ENCODE measurements around the gene CST6.

The CST6 gene, protein sequence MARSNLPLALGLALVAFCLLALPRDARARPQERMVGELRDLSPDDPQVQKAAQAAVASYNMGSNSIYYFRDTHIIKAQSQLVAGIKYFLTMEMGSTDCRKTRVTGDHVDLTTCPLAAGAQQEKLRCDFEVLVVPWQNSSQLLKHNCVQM

GRCh38 chr11:66011785-66012303 lies at the start of gene CST6:
CST6 (plus strand) TSS chr11:66012008; CDS start chr11:66012045, 37 bp downstream.
- peak in 1 of 6 experiments; percentile 18 for DNase-seq

GRCh38 chr11:65962141-65962564 lies 49.7 kb upstream of the CST6 start:
- no peak for DNase-seq

DNA sequence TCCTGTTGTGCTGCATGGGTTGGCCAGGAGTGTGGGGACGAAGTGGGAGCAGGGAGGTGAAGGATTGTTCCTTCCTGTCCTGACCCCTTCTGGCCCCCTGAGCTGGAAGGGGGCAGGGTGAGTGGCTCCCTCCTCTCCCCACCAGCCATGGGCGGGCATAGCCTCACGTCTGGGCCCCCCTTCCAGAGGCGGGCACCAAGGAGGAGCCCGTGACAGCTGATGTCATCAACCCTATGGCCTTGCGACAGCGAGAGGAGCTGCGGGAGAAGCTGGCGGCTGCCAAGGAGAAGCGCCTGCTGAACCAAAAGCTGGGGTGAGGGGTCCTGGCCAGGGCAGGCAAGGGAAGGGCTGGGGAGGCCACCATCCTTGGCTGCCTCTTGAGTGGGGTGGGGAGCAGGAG lies 46.9 kb upstream of the CST6 start:
- DNase-seq: no peak

- no peak for DNase-seq
Measured at GRCh38 chr11:65965986-65966762, 45.6 kb upstream of the CST6 start.

DNA sequence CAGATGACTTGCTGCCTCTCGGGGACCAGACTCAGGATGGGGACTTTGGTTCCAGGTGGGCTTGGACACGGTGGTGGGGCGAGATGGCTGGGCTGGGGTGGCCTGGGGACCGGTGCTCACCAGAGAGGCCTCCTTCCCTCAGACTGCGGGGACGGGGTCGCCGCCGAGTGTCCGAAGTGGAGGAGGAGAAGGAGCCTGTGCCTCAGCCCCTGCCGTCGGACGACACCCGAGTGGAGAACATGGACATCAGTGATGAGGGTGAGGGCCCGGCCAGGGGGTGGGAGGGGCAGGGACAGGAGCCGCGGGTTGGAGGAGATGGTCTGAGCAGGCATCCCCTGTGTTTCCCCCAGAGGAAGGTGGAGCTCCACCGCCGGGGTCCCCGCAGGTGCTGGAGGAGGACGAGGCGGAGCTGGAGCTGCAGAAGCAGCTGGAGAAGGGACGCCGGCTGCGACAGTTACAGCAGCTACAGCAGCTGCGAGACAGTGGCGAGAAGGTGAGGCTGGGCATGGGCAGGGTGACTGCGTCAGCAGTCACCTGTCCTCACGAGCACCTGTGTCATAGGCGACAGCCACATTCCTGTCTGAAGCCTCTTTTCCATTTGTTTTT lies 44.4 kb upstream of the CST6 start:
- no peak for DNase-seq

GRCh38 chr11:65968600-65969482 lies 43.0 kb upstream of the CST6 start:
- no peak for DNase-seq

- DNase-seq: no peak
Measured at GRCh38 chr11:65972116-65972515, 39.7 kb upstream of the CST6 start.

- no peak for DNase-seq
Measured at GRCh38 chr11:65973439-65974110, 38.2 kb upstream of the CST6 start.

- DNase-seq: no peak
Measured at GRCh38 chr11:65975771-65976170, 36.0 kb upstream of the CST6 start.

DNA sequence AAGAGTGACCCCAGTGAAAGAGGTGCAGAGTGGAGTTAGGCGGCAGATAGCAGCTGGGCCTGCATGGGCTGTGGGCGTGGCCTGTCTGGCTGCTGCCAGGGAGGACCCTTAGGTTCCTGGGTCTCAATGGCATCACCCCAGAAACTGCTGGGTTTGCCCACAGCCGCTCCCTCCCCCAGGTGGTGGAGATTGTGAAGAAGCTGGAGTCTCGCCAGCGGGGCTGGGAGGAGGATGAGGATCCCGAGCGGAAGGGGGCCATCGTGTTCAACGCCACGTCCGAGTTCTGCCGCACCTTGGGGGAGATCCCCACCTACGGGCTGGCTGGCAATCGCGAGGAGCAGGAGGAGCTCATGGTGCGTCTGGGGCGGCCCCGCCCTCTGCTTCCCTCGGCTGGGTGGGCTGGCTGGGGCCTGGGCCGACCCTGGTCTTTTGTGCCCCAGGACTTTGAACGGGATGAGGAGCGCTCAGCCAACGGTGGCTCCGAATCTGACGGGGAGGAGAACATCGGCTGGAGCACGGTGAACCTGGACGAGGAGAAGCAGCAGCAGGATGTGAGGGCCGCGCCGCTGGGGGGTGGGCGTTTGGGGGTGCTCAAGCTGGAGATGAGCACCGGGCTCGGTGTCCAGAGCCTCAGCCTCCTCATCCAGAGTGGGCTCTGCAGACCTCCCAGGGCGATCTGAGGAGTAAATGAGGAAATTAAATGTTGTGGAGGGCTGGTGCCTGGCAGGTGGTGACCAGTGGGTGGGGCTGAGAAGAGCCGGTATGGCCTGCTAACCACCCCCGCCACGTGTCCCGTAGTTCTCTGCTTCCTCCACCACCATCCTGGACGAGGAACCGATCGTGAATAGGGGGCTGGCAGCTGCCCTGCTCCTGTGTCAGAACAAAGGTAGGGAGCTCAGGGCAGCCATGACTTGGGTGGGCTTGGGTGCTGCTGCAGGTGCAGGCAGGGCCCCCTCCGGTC lies 35.3 kb upstream of the CST6 start:
- DNase-seq: no peak

GRCh38 chr11:65977621-65978390 lies 34.0 kb upstream of the CST6 start:
- DNase-seq: no peak

DNA sequence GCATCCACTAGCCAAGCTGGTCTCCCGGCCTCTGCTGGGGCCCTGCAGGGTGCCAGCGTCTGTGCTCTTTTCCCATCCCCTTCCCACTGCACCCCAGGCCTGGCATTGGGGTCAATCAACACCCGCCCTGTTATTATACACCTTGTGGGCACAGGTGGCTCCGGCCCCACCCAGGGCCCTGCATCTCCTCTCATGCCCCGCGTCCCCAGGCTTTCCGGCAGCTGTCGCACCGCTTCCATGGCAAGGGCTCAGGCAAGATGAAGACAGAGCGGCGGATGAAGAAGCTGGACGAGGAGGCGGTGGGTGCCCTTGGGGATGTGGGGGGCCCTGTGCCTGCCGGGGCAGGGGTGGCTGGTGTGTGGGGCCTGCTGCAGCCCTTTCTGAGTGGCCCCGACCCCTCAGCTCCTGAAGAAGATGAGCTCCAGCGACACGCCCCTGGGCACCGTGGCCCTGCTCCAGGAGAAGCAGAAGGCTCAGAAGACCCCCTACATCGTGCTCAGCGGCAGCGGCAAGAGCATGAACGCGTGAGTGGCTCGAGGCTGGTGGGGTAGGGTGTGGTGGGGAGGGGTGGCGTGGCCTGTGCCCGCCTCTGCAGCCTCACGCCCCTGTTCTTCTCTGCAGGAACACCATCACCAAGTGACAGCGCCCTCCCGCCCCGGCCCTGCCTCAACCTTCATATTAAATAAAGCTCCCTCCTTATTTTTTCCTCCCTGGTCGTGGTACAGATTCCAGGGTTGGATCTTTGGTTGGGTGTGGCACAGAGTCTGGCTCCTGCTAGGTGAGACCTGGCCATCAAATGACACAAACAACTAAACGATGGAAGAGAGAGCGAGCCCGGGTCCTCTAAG lies 33.2 kb upstream of the CST6 start:
- no peak for DNase-seq

DNA sequence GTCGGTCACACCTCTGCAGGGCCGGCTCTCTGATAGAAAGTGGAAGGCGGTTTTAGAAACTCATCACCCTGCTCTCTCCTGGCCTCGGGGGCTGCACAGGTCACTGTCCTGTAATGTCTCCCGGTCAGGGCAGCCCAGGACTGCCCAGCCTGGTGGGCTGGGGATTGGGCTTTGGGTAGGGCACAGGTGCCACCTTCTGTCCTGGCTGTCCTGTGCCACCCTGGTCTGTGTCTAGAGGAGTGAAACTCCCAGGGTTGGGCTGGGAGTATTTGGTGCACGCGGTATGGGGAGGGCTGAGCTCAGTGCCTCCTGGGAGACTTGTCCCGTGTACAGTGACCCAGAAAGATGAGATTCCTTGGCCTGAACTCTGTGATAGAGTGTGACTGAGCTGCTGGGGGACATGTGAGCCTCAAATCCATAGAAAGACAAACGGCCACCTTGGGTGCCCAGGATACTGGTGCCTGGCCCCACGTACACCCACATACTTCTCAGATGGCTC lies 32.5 kb upstream of the CST6 start:
- DNase-seq: no peak

DNA sequence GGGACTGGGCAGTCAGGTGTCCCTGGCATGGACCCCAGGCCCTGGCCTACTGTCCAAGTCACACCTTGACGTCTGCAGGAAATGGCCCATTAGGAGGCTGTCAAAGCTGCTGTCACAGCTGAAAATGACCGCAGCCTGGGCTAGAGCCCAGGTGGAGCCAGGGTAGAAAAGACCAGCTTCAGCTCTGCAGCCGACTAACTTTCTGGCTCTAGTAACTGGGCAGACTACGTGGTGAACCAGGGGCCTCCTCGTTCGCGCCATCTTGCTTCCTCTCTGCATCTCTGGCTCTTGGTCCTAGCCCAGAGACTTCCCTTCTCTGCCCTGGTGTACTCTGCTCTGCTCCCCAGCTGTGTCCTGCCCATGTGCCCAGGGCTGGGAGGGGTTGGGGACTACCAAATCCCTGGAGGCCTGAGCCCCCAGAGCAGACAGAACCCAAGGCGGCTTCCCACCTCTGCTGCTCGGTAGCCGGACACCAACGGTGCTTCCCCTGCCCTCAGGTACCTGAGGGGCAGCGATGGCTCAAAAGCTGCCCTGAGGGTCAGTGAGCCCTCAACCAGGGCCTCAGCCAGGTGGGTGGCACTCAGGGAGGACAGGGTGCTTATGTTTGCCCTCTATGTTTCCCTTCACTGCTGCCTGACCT lies 30.6 kb upstream of the CST6 start:
- no peak for DNase-seq

DNA sequence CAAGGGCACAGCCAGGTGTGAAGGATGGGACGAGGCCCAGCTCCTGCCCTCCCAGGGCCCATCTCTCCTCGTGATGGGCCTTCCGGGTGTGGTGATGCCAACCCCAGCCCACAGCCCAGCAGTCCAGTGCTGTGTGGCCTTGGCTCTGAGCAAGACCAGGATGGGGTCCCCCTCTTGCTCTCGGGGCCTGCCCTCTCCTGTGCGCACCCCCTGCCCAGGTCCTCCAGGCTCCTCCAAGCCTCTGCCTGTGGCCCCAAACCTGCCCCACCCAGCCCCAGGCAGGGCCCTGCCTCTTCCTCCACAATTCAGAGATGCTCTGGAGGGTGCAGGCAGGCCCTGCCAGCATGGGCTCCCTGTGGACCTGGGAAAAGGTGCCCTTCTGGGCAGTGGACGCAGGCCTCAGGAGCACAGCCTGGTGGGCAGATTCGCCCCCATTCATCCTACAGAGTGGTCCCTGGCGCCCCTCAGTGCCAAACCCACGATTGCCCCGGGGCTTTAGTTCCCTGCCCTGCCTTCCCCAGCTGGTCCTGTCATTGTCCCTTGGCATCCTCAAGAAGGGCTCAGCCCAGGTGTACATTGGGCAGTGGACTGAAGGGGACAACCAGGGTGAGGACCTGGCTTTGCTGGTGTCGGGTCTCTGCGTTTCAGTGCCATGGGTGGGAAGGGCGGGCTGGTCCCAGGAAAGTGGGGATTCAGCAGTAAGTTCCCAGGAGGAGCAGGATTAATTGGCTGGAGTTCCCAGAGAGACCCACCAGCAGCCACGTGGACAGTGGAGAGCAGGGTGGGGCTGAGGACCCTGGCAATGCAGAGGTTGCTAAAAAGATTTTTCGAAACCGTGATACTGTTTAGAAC lies 29.6 kb upstream of the CST6 start:
- DNase-seq: no peak

GRCh38 chr11:65982824-65983588 lies 28.8 kb upstream of the CST6 start:
- DNase-seq: no peak

DNA sequence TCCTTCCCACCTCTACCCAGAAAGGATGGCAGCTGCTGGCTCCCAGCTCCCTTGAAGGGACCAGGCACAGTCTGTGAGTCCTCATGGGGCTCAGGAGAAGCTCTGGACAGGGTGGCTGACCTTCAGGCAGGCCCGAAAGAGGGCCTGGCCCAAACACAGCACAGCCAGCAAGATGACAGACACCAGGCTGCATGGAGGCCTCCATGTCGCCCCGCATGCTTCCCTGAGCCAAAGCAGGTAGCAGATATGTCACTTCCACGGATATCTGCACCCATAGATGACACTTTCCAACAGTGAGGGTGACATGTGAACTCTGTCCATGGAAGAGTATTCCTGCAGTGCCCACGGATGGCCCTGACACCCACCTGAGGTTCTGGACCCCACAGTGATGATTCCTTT lies 28.2 kb upstream of the CST6 start:
- no peak for DNase-seq
